NB4 (cell line): ENCODE measurements around the gene TRIM31.
A peak's percentile ranks its signal among the peaks of the same experiment; 100 is the strongest.

Source experiments
- DNase-seq: peaks from one replicate; pipeline ENCODE4 v3.0.0; 2010; ENCODE audit warnings: low read depth
- H3K4me3 ChIP-seq: one replicate; pipeline ENCODE4 v1.5.1; 2011; ENCODE audit warnings: mild to moderate bottlenecking, low read depth, low read length, moderate library complexity
- MYC ChIP-seq: IDR thresholded peaks from 2 replicates; pipeline ENCODE4 v1.6.1; 2011; ENCODE audit warnings: low read depth, low read length
- POLR2A ChIP-seq: IDR thresholded peaks from 2 replicates; pipeline ENCODE4 v1.6.1; 2011; ENCODE audit warnings: mild to moderate bottlenecking; ENCODE audit not compliant: insufficient read length; ENCODE audit errors: extremely low read depth
- TF ChIP-seq, protein P1 (sequence below): IDR thresholded peaks from one replicate; pipeline ENCODE4 v1.5.1; 2012; ENCODE audit warnings: low read depth, low read length
- TF ChIP-seq, protein P2 (sequence below): IDR thresholded peaks from 2 replicates; pipeline ENCODE4 v1.6.1; 2011; ENCODE audit warnings: low read depth, low read length

The TRIM31 gene

DNA sequence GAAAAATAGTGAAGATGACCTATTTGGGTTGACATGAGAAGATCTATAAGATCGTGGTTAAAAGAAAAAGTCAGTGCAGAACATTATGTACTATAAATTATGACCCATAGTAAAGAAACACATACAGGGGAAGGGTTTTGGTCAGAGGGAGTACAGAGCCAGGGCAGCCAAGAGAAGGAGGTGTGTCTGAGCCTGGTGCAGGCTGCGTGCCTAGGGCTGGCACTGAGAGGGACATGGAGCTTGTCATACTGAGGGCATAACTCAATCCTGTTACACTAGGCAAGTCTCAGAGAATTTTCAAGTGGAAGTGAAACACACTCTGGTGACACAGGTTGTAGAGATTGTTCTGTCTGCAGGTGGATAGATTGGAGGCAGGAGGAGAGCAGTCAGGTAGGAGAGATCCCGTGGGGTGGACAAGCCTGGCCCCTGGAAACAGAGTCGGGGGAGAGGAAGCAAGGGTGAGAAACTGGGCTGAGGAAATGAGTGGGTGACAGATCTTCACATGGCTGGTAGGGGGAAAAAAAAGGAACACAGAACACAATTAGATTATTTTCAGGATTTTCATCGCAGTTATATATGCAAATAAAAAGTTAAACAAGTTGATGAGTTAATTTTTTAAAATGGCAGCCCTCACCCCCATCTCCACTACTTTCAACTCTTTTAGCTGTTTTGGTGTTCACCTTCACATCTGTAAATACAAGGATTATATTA lies 18.8 kb downstream of the TRIM31 start:
- no peak for DNase-seq
- no peak overlapping the region for H3K4me3 ChIP-seq
- TF ChIP-seq POLR2A: no peak
- TF ChIP-seq, protein P1, sequence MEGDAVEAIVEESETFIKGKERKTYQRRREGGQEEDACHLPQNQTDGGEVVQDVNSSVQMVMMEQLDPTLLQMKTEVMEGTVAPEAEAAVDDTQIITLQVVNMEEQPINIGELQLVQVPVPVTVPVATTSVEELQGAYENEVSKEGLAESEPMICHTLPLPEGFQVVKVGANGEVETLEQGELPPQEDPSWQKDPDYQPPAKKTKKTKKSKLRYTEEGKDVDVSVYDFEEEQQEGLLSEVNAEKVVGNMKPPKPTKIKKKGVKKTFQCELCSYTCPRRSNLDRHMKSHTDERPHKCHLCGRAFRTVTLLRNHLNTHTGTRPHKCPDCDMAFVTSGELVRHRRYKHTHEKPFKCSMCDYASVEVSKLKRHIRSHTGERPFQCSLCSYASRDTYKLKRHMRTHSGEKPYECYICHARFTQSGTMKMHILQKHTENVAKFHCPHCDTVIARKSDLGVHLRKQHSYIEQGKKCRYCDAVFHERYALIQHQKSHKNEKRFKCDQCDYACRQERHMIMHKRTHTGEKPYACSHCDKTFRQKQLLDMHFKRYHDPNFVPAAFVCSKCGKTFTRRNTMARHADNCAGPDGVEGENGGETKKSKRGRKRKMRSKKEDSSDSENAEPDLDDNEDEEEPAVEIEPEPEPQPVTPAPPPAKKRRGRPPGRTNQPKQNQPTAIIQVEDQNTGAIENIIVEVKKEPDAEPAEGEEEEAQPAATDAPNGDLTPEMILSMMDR: no peak
- no peak for TF ChIP-seq MYC
- TF ChIP-seq, protein P2, sequence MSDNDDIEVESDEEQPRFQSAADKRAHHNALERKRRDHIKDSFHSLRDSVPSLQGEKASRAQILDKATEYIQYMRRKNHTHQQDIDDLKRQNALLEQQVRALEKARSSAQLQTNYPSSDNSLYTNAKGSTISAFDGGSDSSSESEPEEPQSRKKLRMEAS: no peak

DNA sequence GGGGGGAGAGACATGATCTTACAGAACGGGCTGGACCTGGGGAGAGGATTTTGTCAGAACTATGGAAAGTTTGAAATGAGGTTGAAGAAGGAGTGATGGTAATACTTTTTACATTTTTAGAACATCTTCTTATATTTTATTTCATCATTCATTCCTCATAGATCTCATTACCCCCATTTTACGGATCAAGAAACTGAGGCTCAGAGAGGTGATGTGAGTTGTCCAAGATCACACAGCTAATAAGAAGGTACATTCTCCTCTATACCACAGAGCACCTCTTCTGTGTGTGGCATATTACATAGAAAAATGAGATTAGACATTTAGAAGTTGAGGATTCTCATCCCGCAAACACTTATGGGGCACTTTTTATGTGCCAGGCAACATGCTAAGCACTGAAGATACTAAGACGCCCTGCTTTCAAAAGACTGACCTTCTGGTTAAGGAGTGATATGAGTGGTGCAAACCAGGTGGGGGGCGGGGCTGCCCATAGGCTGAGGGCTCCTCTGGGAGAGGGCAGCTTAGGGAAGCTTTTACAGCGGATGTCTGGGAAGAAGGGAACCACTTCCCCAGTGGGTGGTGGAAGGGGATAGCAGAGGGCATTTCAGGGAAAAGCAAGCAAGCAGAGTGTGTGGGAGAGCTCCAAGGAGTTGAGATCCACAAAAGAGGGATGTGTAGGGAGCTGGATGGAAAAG lies 19.9 kb downstream of the TRIM31 start:
- DNase-seq: no peak
- H3K4me3 ChIP-seq: no peak overlapping the region
- TF ChIP-seq, protein P1: no peak
- no peak for TF ChIP-seq POLR2A

DNA sequence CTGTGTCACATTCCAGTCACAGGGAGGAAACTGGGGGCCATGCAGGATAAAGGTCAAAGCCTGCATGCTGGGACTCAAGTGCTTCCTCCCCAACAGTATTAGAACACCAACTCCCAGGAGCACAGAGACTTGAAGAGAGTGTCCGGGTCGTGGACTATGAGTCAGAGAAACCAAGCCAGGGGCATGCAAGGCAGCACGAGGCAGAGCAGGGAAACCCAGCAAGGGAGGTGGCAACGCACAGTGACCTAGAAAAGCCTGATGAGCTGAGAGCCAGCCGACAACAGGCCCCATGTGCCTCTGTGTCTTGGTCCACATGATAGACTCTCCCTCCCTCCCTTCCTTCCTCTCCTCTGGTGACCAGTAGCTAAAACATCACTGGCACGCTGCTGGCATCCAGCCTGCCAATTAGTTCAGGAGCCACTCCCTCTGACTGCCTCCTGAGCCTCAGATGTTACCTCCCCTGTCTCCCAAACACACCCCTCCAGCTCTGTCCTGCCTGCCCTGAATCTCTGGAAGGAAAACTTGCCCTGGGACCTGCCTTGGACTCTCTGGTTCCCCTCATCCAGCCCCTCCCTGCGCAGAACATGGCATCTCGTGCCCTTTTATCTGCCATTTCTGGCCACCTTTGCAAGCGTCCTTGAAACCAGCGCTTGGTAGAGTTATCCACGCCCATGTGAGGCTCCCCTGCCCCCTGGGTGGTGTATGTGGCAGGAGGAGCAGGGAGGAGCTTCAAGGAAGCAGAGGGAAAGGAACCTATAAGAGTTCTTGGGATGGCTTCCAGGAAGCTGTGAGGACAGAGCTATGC lies 21.1 kb downstream of the TRIM31 start:
- no peak overlapping the region for H3K4me3 ChIP-seq
- DNase-seq: peak; percentile 34
- no peak for TF ChIP-seq MYC
- no peak for TF ChIP-seq POLR2A
- TF ChIP-seq, protein P1: no peak
- TF ChIP-seq, protein P2: no peak

DNA sequence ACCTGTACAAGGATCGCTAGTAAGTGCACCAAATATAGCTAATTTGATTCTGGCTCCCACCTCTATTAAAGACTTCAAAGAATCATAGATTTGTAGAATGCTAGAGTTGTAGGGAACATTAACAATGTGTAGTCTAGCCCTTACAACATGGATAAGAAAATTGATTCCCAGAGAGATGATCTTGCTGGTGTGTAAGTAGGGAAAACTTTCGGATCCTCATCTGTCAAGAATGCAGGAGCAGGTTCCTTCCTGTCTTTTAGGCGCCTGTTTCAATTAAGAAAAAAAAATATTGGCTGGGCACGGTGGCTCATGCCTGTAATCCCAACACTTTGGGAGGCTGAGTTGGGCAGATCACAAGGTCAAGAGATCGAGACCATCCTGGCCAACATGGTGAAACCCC lies 25.0 kb downstream of the TRIM31 start:
- H3K4me3 ChIP-seq: no peak overlapping the region
- TF ChIP-seq, protein P2: no peak
- TF ChIP-seq MYC: no peak
- no peak for DNase-seq

DNA sequence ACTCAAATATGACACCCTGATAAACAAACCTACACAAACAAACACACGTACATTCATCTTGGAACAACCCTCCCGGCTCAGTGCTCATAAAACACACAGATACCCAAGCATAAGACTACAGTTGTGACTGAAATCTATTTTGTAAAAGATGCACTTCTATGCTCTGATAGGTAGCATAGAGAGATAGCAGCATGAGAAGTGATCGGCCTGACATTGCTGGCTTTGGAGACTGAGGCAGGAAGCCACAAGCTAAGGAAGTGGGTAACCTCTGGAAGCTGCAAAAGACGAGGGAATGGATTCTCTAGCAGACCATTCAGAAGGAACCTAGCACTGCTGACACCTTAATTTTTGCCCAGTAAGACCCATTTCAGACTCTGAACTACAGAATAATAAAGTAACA lies 35.7 kb downstream of the TRIM31 start:
- no peak overlapping the region for H3K4me3 ChIP-seq
- TF ChIP-seq, protein P2: no peak
- TF ChIP-seq POLR2A (no peak), MYC (no peak)
- TF ChIP-seq, protein P1: no peak
- DNase-seq: no peak
